Astrocyte of the spinal cord (primary cell): ENCODE results near the gene DPP9.
A peak's percentile ranks its signal among the peaks of the same experiment; 100 is the strongest.

Experiments used
- DNase-seq: peaks from one replicate; pipeline ENCODE4 v3.0.0; 2011; ENCODE audit warnings: low read depth, low spot score
- H3K4me3 ChIP-seq: 2 replicates; pipeline ENCODE4 v1.5.1; 2011; ENCODE audit warnings: low read depth, mild to moderate bottlenecking, low read length, moderate library complexity
- in situ Hi-C: cut with HindIII; loops from 2 replicates; pipeline ENCODE4 v1.10.0; 2017; ENCODE audit warnings: low sequenced_read_pairs
- TF ChIP-seq, protein P1 (sequence below): IDR thresholded peaks from 2 replicates; pipeline ENCODE4 v1.5.1; 2012; ENCODE audit warnings: low read depth, mild to moderate bottlenecking, low read length, inconsistent platforms

The DPP9 gene

DNA sequence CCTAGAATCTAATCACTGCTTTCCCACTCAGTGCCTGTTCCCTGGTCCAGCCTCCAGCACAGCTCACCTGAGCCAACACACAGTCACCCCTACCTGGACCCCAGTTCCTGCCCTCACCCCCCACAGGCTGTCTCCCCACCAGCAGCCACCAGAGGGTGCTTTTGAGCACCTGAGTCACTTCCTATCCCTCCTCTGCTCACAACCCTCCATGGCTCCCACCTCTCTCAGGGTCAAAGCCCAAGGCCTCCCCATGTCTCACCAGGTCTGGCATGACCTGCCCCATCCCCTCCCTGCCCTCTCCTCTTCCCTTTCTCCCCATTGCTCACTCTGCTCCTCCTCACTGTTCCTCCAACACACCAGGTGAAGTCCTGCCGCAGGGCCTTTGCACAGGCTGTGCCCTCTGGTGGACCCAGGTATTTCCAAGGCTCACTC lies 7.1 kb upstream of the DPP9 start:
- no peak overlapping the region for H3K4me3 ChIP-seq
- in situ Hi-C loops, result no loop called here
- TF ChIP-seq, protein P1, sequence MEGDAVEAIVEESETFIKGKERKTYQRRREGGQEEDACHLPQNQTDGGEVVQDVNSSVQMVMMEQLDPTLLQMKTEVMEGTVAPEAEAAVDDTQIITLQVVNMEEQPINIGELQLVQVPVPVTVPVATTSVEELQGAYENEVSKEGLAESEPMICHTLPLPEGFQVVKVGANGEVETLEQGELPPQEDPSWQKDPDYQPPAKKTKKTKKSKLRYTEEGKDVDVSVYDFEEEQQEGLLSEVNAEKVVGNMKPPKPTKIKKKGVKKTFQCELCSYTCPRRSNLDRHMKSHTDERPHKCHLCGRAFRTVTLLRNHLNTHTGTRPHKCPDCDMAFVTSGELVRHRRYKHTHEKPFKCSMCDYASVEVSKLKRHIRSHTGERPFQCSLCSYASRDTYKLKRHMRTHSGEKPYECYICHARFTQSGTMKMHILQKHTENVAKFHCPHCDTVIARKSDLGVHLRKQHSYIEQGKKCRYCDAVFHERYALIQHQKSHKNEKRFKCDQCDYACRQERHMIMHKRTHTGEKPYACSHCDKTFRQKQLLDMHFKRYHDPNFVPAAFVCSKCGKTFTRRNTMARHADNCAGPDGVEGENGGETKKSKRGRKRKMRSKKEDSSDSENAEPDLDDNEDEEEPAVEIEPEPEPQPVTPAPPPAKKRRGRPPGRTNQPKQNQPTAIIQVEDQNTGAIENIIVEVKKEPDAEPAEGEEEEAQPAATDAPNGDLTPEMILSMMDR, result peak; percentile 62
- no peak for DNase-seq

DNA sequence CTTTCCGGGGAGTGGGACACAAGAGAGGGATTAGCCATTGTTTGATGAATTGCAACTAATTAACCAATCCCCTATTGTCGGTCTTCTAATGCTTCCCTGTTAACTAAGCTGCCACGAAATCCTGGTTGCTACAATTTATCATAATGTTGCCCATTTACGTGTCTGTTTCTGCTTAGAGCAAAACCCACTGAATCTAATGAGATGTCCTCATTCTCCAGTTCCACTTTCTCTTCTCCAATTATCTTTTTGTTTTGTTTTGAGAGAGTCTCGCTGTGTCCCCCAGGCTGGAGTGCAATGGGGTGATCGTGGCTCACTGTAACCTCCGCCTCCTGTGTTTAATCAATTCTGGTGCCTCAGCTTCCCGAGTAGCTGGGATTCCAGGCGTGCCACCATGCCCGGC lies 5.2 kb upstream of the DPP9 start:
- H3K4me3 ChIP-seq, result no peak overlapping the region
- TF ChIP-seq, protein P1, result no peak
- no peak for DNase-seq

DNA sequence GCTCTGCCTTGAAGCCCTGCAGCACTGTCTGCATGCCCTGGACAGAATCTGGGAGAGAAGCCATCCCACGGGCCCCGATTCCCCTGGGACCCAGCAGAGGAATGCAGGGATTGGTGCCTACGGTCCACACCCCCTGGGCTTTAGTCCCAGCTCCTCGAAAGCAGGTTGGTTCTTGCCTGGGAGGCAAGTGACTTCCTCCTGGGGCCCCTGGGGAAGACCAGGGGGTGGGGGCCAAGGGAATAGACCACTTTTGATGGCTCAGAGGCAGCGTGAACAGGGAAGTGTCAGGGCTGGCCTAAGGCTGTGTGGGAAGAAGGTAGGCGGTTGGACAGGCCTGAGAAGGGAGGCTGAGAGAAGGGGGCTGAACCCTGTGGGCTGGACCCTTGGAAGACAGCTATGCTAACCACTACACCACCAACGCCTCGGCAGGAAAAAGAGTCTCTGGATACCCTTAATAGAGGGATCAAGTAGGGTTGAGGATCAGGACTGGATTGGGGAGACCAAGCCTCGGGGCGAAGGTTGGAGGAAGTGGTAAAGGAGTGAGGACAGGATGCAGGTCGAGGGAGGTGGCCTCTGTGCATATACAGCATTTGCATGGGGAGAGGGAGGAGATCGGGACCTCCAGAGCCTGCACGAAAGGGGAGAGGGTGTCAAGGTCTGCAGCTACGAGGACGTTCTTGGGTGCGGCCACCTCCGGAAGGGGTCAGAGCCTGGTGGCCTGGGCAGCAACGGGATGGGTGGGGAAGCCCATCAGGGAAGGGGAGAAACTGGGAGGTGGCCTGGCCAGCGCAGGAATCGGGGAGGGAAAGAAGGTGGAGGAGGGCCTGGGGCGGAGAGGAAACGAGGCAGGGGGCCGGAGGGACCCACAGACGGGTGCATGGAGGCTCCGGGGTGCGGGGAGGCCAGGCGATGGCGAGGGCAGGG lies 709 bp downstream of the DPP9 start:
- DNase-seq, result peak; percentile 40
- TF ChIP-seq, protein P1, result no peak
- in situ Hi-C loops, result no loop called here

More for the DNA sequence above, 5.2 kb upstream of the DPP9 start:
- in situ Hi-C loops, result no loop called here

DNA sequence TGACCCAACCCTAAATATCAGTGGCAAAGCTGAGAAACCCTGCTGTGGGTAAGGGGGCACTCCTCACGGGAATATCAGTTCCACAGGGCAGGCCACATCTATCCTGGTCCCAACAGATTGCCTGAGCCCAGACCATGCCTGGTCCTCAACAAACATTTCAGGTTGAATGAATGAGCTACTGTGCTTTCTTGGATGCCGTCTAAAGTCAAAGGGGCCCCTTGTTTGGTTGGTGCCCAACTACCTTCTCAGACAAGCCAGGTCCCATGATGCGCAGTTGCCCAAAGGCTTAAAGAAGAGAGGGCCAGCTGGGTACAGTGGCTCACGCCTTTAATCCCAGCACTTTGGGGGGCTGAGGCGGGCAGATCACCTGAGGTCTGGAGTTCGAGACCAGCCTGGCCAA lies 2.4 kb downstream of the DPP9 start:
- no peak for DNase-seq
- no peak overlapping the region for H3K4me3 ChIP-seq
- TF ChIP-seq, protein P1, result no peak
- in situ Hi-C loops, result no loop called here

More for the DNA sequence above, 709 bp downstream of the DPP9 start:
- H3K4me3 ChIP-seq, result peak overlapping the region; percentile 71

DNA sequence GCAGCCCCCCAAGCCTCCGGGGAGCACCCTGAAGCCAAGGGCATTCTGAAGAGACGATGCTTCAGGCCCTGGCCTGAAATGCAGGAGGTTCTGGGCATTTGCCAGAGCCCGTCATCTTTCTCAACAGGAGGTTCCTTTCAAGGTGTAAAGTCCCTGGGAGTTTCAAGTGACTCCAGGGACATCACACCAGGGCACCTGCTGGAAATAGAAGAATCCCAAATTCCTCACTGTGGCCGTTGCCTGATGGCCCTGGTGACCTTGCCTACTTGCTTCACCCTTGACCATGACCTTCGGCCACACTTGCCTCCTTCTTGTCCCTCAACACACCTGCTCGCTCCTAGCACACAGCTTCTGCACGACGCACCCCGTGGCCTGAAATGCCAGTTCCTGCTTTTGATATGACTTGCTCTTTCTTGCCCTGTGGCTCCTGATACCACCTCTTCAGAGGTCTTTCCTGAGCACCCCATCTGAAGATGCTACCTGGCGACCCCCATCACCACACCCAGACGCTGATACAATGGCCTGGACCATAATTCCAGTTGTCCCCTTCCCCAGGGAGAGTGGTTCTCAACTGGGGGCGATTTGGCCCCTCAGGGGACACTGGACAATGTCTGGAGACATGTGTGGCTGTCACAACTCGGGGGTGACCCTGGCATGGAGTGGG lies 3.5 kb downstream of the DPP9 start:
- H3K4me3 ChIP-seq, result no peak overlapping the region
- TF ChIP-seq, protein P1, result no peak
- in situ Hi-C loops, result no loop called here
- DNase-seq, result no peak

DNA sequence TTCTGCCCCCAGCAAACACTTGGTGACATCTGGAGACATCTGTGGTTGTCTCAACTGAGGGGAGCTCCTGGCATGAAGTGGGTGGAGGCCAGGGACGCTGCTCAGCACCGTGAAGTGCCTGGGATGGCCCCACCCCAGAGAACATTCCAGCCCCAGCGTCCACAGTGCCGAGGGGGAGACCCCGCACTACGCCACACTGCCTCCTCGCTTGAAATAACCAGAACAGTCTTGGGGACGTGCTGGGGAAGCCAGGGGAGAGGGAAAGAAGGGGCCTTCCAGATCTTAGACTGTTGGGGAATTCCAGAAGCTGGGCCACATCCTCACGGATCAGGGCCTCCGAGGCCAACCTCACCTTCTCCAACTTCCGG lies 4.2 kb downstream of the DPP9 start:
- no peak overlapping the region for H3K4me3 ChIP-seq
- TF ChIP-seq, protein P1, result no peak
- DNase-seq, result no peak
- in situ Hi-C loops, result no loop called here
